Ascending aorta (tissue), 2 donors: Measurements from ENCODE around the gene NMNAT3. TPM values are rescaled to one million over a fixed set of nuclear protein-coding genes. Genes with fewer than 3 reads are reported as not detected.

ENCODE experiments used
- DNase-seq, 2 donors: peaks; one replicate each; pipeline ENCODE4 v3.0.0-alpha.2; 2019; ENCODE audit warnings: low spot score in 2 of 2
- H3K27ac ChIP-seq, 2 donors: fragments of 200-600 bp; sonication (generic); one replicate each; pipeline ENCODE4 v1.5.1; 2016 to 2017; ENCODE audit warnings: mild to moderate bottlenecking in 1 of 2
- H3K27me3 ChIP-seq: fragments of 200-600 bp; sonication (generic); one replicate; pipeline ENCODE4 v1.5.1; 2017
- H3K36me3 ChIP-seq, 2 donors: fragments of 200-600 bp; sonication (generic); one replicate each; pipeline ENCODE4 v1.5.1; 2016
- H3K4me1 ChIP-seq, 2 donors: fragments of 200-600 bp; sonication (generic); one replicate each; pipeline ENCODE4 v1.5.1; 2016 to 2017; ENCODE audit warnings: mild to moderate bottlenecking in 1 of 2
- H3K4me3 ChIP-seq, 2 donors: fragments of 200-600 bp; sonication (generic); one replicate each; pipeline ENCODE4 v1.5.1; 2016 to 2017; ENCODE audit warnings: mild to moderate bottlenecking in 1 of 2
- H3K9me3 ChIP-seq, 2 donors: fragments of 200-600 bp; sonication (generic); one replicate each; pipeline ENCODE4 v1.5.1; 2016
- intact Hi-C: fragments of 100-400 bp; cut with DNase I; formaldehyde crosslinking; loops from one replicate; pipeline ENCODE4 v1.15.1; 2023
- total RNA-seq: library from RNA; depleted of rRNA; stranded (reverse); fragments of >200 nt; gene quantifications from one replicate; pipeline ENCODE4 v1.1.0, GENCODE V29; 2016
- TF ChIP-seq, protein P1 (sequence below), 3 experiments: fragments of 200-600 bp in 2 of 3; fragments of 450-650 bp in 1 of 3; sonication (generic) in 2 of 3; IDR thresholded peaks; one replicate each; pipeline ENCODE4 v1.5.1; 2016 to 2019; ENCODE audit warnings: antibody characterized with exemption in 3 of 3, mild to moderate bottlenecking in 1 of 3, moderate library complexity in 1 of 3

NMNAT3 gene
- total RNA-seq, 1 donor from 2014 or later, result 1.2 TPM

DNA sequence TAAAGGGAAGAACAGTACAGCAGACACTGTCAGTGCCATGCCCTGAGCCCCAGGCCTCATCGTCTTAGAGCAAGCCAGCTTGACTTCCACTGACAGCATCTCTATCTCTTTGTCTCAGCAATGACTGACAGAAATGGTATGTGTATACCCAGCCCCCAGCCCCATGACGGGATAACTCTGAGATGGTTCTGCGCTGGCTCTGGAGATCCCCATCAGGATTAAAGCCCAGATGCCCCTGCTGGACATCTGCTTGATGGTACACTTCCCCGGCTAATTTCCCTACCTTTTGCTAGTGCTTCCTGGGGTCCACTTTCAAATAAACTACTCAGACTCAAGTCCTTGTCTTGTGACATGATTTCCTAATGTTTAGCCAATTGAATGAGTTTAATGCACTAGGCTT is 7.6 kb downstream of the NMNAT3 start:
- Histone ChIP-seq H3K4me3 (no peak overlapping the region), H3K36me3 (no peaks in the 10 kb centered on the region), H3K27me3 (no peaks in the 10 kb centered on the region), H3K4me1 (no peaks in the 10 kb centered on the region), H3K9me3 (no peaks in the 10 kb centered on the region), H3K27ac (no peak overlapping the region)
- intact Hi-C loops, result loop anchor here (10.0 kb wide), 1 partner anchor 1075 kb away; the partner anchor contains the start of gene CEP70
- no peak for DNase-seq
- TF ChIP-seq, protein P1, sequence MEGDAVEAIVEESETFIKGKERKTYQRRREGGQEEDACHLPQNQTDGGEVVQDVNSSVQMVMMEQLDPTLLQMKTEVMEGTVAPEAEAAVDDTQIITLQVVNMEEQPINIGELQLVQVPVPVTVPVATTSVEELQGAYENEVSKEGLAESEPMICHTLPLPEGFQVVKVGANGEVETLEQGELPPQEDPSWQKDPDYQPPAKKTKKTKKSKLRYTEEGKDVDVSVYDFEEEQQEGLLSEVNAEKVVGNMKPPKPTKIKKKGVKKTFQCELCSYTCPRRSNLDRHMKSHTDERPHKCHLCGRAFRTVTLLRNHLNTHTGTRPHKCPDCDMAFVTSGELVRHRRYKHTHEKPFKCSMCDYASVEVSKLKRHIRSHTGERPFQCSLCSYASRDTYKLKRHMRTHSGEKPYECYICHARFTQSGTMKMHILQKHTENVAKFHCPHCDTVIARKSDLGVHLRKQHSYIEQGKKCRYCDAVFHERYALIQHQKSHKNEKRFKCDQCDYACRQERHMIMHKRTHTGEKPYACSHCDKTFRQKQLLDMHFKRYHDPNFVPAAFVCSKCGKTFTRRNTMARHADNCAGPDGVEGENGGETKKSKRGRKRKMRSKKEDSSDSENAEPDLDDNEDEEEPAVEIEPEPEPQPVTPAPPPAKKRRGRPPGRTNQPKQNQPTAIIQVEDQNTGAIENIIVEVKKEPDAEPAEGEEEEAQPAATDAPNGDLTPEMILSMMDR (IDR thresholded peaks at IDR 0.05), result no peak

DNA sequence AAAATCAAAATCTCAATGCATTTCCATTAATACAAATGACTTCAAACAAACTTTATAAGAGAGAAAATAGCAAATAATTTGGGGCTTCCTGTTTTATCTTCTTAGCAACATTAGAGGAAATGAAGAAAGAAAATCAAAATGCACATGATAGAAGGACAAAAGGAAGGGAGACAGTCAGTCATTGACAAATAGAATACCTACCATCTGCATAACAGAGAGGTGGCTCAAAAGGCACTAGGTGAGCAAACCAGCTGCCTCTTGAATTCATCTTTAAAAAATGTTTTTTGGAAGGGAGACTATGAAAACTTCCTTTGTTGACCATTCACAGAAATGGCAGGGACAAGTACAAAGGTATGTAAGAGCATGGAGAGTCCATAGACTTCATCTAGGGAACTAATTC is 9.4 kb downstream of the NMNAT3 start:
- no peak for DNase-seq
- no peaks in the 10 kb centered on the region for H3K36me3 ChIP-seq
- TF ChIP-seq, protein P1 (IDR thresholded peaks at IDR 0.05), result no peak
- no peaks in the 10 kb centered on the region for H3K4me1 ChIP-seq
- intact Hi-C loops, result no loop called here
- H3K27ac ChIP-seq, result no peak overlapping the region
- no peak overlapping the region for H3K4me3 ChIP-seq
- no peaks in the 10 kb centered on the region for H3K27me3 ChIP-seq
- H3K9me3 ChIP-seq, result no peaks in the 10 kb centered on the region

DNA sequence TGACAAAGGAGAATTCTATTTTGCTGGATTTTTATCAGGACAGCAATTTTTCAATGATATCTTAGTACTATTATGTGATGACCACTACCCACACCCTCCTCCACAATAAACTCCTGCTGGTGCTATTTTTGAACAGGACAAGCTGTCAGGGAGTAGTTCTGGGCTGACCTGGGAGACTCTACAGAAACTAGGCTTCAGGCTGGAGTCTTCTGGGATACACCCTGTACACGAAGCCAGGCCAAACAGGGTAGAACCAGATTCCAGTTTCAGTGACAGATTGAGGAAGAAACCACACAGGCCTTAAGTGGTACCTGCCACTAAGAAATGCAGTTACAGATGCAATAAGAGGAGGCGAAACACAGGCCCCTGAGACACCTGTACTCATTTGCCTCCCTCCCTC is 12.8 kb downstream of the NMNAT3 start:
- intact Hi-C loops, result no loop called here

DNA sequence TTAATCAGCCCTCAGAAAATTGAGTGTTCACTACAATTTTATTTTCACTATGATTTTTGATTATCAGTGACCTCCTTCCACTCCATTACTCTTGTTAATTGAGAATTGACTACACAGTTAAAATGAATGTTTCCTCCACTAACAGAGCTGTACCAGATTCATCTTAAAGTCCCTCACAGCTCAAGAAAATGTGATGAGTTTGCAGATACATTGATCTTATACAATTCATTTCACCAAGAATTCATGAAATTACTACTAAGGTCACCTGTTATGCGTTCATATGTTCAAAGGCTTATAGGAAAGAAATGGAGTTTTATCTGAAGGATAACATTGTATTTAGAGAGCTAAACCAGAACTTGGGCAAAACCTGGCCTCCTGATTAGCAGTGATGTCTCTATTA is 17.5 kb downstream of the NMNAT3 start:
- Histone ChIP-seq H3K4me1 (no peaks in the 10 kb centered on the region), H3K36me3 (peaks cover 0 to 7% of the 10 kb centered on the region in 2 donors), H3K9me3 (no peaks in the 10 kb centered on the region), H3K4me3 (no peak overlapping the region), H3K27ac (no peak overlapping the region), H3K27me3 (no peaks in the 10 kb centered on the region)
- intact Hi-C loops, result no loop called here
- no peak for DNase-seq
- TF ChIP-seq, protein P1 (IDR thresholded peaks at IDR 0.05), result no peak

More for the DNA sequence above, 12.8 kb downstream of the NMNAT3 start:
- H3K27ac ChIP-seq, result no peak overlapping the region
- no peaks in the 10 kb centered on the region for H3K4me1 ChIP-seq
- no peak for DNase-seq
- peaks cover 0 to 7% of the 10 kb centered on the region in 2 donors for H3K36me3 ChIP-seq
- no peaks in the 10 kb centered on the region for H3K9me3 ChIP-seq
- no peaks in the 10 kb centered on the region for H3K27me3 ChIP-seq
- TF ChIP-seq, protein P1 (IDR thresholded peaks at IDR 0.05), result no peak
- H3K4me3 ChIP-seq, result no peak overlapping the region

DNA sequence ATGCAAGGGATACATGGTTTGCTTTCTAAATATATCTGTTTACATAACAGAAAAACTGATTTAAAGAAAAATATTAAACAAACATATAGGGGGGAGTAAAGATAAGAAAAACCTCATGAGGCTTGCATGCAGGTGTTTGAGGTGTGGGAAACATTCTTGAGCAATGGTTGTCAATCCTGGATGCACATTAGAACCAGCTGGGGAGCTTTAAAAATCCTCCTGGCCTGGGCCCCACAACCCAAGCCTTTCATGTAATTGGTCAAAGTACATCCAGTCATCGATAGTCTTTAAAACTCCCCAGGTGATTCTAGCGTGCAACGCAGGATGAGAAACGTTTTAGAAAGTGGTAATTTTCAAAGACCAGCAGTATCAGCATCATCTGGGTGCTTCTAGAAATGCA is 18.3 kb downstream of the NMNAT3 start:
- intact Hi-C loops, result no loop called here

More for the DNA sequence above, 18.3 kb downstream of the NMNAT3 start:
- Histone ChIP-seq H3K27ac (no peak overlapping the region), H3K9me3 (no peaks in the 10 kb centered on the region), H3K4me1 (no peaks in the 10 kb centered on the region), H3K4me3 (no peak overlapping the region), H3K36me3 (peaks cover 0 to 7% of the 10 kb centered on the region in 2 donors), H3K27me3 (no peaks in the 10 kb centered on the region)
- TF ChIP-seq, protein P1 (IDR thresholded peaks at IDR 0.05), result no peak
- no peak for DNase-seq
